ENCODE measurements around the gene ISCA2.

- TF ChIP-seq PAX5 (IDR thresholded peaks at IDR 0.05; ENCODE audit: insufficient read depth, low read length, severe bottlenecking) (no peak), POLR2AphosphoS5 (IDR thresholded peaks at IDR 0.05; ENCODE audit: low read depth, low read length) (no peak), POLR2A (IDR thresholded peaks at IDR 0.05; ENCODE audit: low read depth, low read length) (no peak), TAF1 (IDR thresholded peaks at IDR 0.05; ENCODE audit: low read depth, low read length) (no peak)
These were observed 29.9 kb upstream of the ISCA2 start for GRCh38 chr14:74463697-74464096.
